ENCODE results near the gene LDHA. TPM values are rescaled to one million over a fixed set of nuclear protein-coding genes. Genes with fewer than 3 reads are reported as not detected.

The LDHA gene
- polyA plus RNA-seq, 1 donor from 2014 or later: 39.9 TPM

- Histone ChIP-seq H3F3A (ENCODE audit: insufficient read depth, low read length, poor library complexity, severe bottlenecking) (no peaks in the 10 kb centered on the region), H3K9me2 (ENCODE audit: insufficient read depth, low read length) (no peaks in the 10 kb centered on the region), H3K4me2 (ENCODE audit: low read length) (no peak overlapping the region), H3K9ac (ENCODE audit: low read length) (no peak overlapping the region), H3K27ac (ENCODE audit: low read length) (no peak overlapping the region), H3K79me2 (replicated peaks; ENCODE audit: insufficient read depth, low read length) (no peaks in the 10 kb centered on the region), H4K20me1 (ENCODE audit: insufficient read depth) (no peaks in the 10 kb centered on the region), H3K36me3 (ENCODE audit: insufficient read depth, low read length) (no peaks in the 10 kb centered on the region), H3K4me3 (ENCODE audit: low read length) (no peak overlapping the region), H3K27me3 (ENCODE audit: insufficient read depth, low read depth, low read length) (no peaks in the 10 kb centered on the region), H3K9me3 (ENCODE audit: low read length) (no peaks in the 10 kb centered on the region), H2AFZ (ENCODE audit: low read depth, low read length) (no peak overlapping the region)
- no peak for TF ChIP-seq TAF1 (IDR thresholded peaks at IDR 0.05; ENCODE audit: low read depth)
- no peak for TF ChIP-seq REST (IDR thresholded peaks at IDR 0.05; ENCODE audit: borderline replicate concordance)
- no peak for TF ChIP-seq RAD21 (conservative IDR thresholded peaks at IDR 0.05)
- no peak for TF ChIP-seq MXI1 (conservative IDR thresholded peaks at IDR 0.05; ENCODE audit: poor library complexity, severe bottlenecking)
- TF ChIP-seq SMC3 (conservative IDR thresholded peaks at IDR 0.05; ENCODE audit: poor library complexity): no peak
- no peak for TF ChIP-seq POLR2AphosphoS5 (IDR thresholded peaks at IDR 0.05)
- no peak for TF ChIP-seq EP300 (conservative IDR thresholded peaks at IDR 0.05; ENCODE audit: poor library complexity, severe bottlenecking)
- TF ChIP-seq CTCF (IDR thresholded peaks at IDR 0.05; ENCODE audit: poor library complexity, severe bottlenecking): no peak
- no peak for TF ChIP-seq EZH2 (IDR thresholded peaks at IDR 0.05; ENCODE audit: borderline replicate concordance, insufficient read depth, low read length, poor library complexity, severe bottlenecking)
These were observed 63.1 kb downstream of the LDHA start for GRCh38 chr11:18457450-18457849.

Small RNA genes lying within 50 kb of the gene (small RNA-seq; reads per million reads assigned to genes)
- gene MIR3159: 0 to 3.7 (median 2.3) reads per million in 3 experiments

Other genes with a start within 250 kb of the LDHA start
- not detected in 2 replicates for gene MRGPRX4, start 221.7 kb upstream of the LDHA start, polyA plus RNA-seq
- gene SAA4, start 157.8 kb upstream of the LDHA start, polyA plus RNA-seq: 0.58 TPM in 1 of 2 replicates, not detected in the other
- not detected in 2 replicates for gene SAA2, start 145.9 kb upstream of the LDHA start, polyA plus RNA-seq
- gene SAA1, start 128.3 kb upstream of the LDHA start, polyA plus RNA-seq: not detected in 2 replicates
- gene HPS5, start 72.4 kb upstream of the LDHA start, polyA plus RNA-seq: 28.5 and 37.0 TPM in 2 replicates
- gene GTF2H1, start 72.0 kb upstream of the LDHA start, polyA plus RNA-seq: 96.6 and 109 TPM in 2 replicates
- gene LDHC, start 17.8 kb downstream of the LDHA start, polyA plus RNA-seq: not detected in 2 replicates
- not detected in 2 replicates for gene LDHAL6A, start 61.3 kb downstream of the LDHA start, polyA plus RNA-seq
- gene TSG101, start 132.4 kb downstream of the LDHA start, polyA plus RNA-seq: 115 and 129 TPM in 2 replicates
- 11.0 and 11.3 TPM in 2 replicates for gene UEVLD, start 194.2 kb downstream of the LDHA start, polyA plus RNA-seq
- 3.0 and 6.0 TPM in 2 replicates for gene MISFA, start 205.2 kb downstream of the LDHA start, polyA plus RNA-seq
- 5.9 and 13.2 TPM in 2 replicates for gene SPTY2D1, start 239.8 kb downstream of the LDHA start, polyA plus RNA-seq

Measured in neural cell (in vitro differentiated cells).